ENCODE measurements around the gene P3H2. TPM values are rescaled to one million over a fixed set of nuclear protein-coding genes. Genes with fewer than 3 reads are reported as not detected.

Gene P3H2
- total RNA-seq, 1 donor from 2014 or later: 61.9 TPM

DNA sequence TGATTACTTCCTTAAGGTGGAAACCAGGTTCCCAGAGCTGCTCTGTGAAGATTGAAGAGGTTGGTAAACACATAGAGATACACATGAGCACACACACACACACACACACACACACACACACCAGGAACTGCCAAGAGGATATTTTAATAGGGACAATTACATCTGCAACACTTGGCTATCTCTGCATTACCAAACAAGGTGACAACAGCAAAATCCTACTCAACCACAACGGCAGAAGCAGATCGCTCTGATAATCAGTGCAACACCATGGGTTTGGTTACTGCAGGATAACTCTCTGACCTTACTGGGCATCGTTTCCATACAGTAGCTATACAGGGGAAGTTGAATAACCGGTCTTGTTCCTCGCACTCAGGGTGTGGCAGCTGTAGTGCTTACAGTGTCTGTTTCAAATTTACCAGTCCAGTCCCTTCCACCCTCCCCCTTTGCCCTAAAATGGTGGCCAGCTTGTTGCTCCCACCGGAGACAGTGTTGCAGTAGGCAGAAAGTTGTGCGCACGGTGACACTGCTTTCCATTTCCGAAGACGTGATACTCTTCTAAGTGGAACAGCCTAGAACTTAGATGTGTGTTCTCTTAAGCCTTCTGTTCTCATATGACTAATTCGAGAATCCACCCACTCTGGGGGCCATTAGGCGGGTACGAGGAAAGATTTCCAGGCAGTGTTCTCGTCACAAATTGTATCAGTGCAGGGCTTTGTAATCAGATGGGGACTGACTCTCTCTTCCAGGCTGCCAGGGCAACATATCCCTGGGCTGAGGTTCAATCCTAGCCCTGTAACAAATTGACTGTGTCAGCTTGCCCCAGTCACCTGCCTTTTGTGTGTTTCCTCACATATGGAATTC, 176.2 kb downstream of the P3H2 start:
- Histone ChIP-seq H3K4me1 (no peaks in the 10 kb centered on the region), H3K9me3 (no peaks in the 10 kb centered on the region), H3K27me3 (ENCODE audit: low read depth) (no peaks in the 10 kb centered on the region), H3K4me3 (no peak overlapping the region), H3K27ac (no peak overlapping the region), H3K36me3 (no peaks in the 10 kb centered on the region)
- ATAC-seq (peak; percentile 43 to 51), DNase-seq (no peak)
- intact Hi-C loops (cut with DNase I): no loop called here
- TF ChIP-seq, protein P1, sequence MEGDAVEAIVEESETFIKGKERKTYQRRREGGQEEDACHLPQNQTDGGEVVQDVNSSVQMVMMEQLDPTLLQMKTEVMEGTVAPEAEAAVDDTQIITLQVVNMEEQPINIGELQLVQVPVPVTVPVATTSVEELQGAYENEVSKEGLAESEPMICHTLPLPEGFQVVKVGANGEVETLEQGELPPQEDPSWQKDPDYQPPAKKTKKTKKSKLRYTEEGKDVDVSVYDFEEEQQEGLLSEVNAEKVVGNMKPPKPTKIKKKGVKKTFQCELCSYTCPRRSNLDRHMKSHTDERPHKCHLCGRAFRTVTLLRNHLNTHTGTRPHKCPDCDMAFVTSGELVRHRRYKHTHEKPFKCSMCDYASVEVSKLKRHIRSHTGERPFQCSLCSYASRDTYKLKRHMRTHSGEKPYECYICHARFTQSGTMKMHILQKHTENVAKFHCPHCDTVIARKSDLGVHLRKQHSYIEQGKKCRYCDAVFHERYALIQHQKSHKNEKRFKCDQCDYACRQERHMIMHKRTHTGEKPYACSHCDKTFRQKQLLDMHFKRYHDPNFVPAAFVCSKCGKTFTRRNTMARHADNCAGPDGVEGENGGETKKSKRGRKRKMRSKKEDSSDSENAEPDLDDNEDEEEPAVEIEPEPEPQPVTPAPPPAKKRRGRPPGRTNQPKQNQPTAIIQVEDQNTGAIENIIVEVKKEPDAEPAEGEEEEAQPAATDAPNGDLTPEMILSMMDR (IDR thresholded peaks at IDR 0.05): no peak

DNA sequence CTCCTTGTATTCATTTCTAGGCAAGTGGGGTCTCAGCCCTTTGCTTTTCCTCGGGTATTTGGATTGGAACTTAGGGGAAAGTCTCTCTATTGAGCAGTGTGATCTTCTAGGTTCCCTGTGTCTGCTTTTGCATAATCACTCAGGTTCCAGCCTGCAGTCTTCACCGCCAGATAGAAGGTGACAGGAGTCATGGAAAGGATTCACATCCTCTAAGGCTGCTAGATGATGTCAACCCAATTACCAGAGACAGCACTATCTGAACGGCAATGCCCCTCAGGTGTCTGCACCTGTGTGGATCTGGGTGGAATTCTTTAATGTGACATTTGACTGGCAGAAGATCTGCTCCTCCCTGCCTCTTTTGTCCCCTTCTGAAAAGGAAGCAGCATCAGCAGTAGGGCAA, 177.7 kb downstream of the P3H2 start:
- no peaks in the 10 kb centered on the region for H3K36me3 ChIP-seq
- TF ChIP-seq, protein P1 (IDR thresholded peaks at IDR 0.05): no peak
- H3K27me3 ChIP-seq (ENCODE audit: low read depth): no peaks in the 10 kb centered on the region
- intact Hi-C loops (cut with DNase I): no loop called here
- H3K27ac ChIP-seq: no peak overlapping the region
- H3K4me3 ChIP-seq: no peak overlapping the region
- DNase-seq: no peak
- no peaks in the 10 kb centered on the region for H3K9me3 ChIP-seq
- ATAC-seq: no peak
- no peaks in the 10 kb centered on the region for H3K4me1 ChIP-seq

DNA sequence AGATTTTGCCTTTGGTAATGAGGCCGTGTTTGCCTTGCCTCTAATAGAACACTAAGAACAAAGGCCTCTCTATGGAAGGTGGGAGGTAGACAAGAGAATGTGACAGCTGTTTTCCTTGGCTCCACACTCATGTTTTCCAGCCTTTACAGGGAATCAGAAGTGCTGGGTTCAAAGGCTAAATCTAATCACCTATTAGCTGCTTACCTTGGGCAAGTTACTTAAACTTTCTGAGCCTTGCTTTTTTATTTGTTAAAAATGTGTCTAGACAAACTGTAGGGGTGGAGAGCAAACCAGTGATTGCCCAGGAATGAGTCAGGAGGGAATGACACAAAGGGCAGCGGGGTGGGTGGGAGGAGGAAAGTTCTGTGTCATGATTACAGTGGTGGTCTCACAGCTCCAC, 179.0 kb downstream of the P3H2 start:
- intact Hi-C loops (cut with DNase I): no loop called here
- ATAC-seq (no peak), DNase-seq (no peak)
- TF ChIP-seq, protein P1 (IDR thresholded peaks at IDR 0.05): no peak
- H3K4me1 ChIP-seq: no peaks in the 10 kb centered on the region
- no peaks in the 10 kb centered on the region for H3K27me3 ChIP-seq (ENCODE audit: low read depth)
- H3K4me3 ChIP-seq: no peak overlapping the region
- H3K36me3 ChIP-seq: no peaks in the 10 kb centered on the region
- H3K27ac ChIP-seq: no peak overlapping the region
- H3K9me3 ChIP-seq: no peaks in the 10 kb centered on the region

DNA sequence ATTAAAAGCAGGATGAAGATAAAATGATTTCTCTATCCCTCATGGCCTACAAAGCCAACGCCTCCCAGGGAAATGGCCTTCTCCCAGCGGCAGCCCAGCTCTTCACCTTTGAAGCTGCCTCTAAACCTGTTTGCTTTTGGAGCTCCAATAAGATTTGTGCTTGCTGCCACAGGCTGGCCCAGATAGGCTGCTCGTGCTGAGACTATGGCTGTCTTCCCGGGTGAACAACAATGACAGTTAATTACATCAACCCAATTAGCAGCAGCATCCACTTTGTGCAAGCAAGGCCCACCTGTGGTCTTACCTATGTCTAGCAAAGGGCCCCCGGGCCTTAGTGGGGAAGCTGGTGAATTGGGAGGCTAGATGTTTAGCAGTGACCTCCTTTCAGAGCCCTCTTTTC, 179.6 kb downstream of the P3H2 start:
- no peak overlapping the region for H3K4me3 ChIP-seq
- no peaks in the 10 kb centered on the region for H3K36me3 ChIP-seq
- no peak overlapping the region for H3K27ac ChIP-seq
- H3K9me3 ChIP-seq: no peaks in the 10 kb centered on the region
- TF ChIP-seq, protein P1 (IDR thresholded peaks at IDR 0.05): no peak
- no peaks in the 10 kb centered on the region for H3K27me3 ChIP-seq (ENCODE audit: low read depth)
- intact Hi-C loops (cut with DNase I): no loop called here
- no peaks in the 10 kb centered on the region for H3K4me1 ChIP-seq
- ATAC-seq (no peak), DNase-seq (no peak)

DNA sequence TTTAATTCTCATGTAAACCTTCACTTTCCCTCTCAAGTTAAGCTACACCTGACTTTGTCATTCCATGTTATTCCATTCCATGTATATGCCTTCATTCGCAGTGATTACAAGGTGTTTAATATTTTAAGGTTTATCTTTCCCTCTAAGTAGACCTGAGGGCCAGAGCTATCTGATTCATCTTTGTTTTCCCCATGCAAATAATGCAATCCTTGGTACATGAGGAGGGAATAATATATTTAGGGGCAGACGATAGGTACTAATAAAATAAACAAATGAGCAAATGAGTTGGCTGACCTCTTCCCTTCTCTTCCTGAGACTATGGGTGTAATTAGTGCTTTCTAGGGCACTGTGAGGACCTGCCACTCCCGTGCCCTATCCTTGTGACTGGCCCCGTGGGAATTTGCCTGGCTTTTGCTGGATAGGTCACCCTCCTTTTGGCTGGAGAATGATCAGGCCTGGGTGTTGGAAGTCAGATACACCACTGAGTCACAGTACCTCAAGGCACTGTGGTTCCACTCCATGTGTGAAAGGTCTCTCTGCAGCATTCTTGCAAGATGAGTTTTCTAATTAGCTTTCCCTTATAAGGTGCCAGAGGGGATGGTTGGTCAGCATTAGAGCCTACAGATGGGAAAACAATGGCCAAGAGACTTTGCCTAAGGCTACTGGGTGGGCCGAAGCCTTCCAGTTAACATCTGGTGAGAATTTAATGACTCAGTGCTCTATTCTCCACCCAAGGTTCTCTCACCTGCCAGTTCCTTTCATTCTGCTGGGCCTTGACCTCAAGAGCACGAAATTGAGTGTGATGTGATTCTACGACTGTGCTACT, 183.2 kb downstream of the P3H2 start:
- TF ChIP-seq, protein P1 (IDR thresholded peaks at IDR 0.05): no peak
- ATAC-seq (peak in 1 of 2 donors; percentile 25), DNase-seq (no peak)
- no peaks in the 10 kb centered on the region for H3K36me3 ChIP-seq
- H3K27me3 ChIP-seq (ENCODE audit: low read depth): no peaks in the 10 kb centered on the region
- no peaks in the 10 kb centered on the region for H3K4me1 ChIP-seq
- no peaks in the 10 kb centered on the region for H3K9me3 ChIP-seq
- H3K4me3 ChIP-seq: no peak overlapping the region
- no peak overlapping the region for H3K27ac ChIP-seq
- intact Hi-C loops (cut with DNase I): no loop called here

All from lower lobe of right lung (tissue), 2 donors.